D721Med (cell line): ENCODE data around the gene SMPX.
A peak's percentile ranks its signal among the peaks of the same experiment; 100 is the strongest.

ENCODE experiments used
- DNase-seq: peaks from one replicate; pipeline ENCODE4 v3.0.0; 2011; ENCODE audit warnings: low spot score; ENCODE audit not compliant: insufficient read length
- FAIRE-seq: peaks from 2 replicates; lab custom pipeline; 2011; peaks lifted over from hg19 to GRCh38; lab: Jason Lieb, UNC
- TF ChIP-seq, protein P1 (sequence below): IDR thresholded peaks from 2 replicates; pipeline ENCODE4 v1.5.1; 2012; ENCODE audit warnings: mild to moderate bottlenecking, control low read depth; ENCODE audit not compliant: insufficient read depth; ENCODE audit errors: missing control alignments

Gene SMPX

DNA sequence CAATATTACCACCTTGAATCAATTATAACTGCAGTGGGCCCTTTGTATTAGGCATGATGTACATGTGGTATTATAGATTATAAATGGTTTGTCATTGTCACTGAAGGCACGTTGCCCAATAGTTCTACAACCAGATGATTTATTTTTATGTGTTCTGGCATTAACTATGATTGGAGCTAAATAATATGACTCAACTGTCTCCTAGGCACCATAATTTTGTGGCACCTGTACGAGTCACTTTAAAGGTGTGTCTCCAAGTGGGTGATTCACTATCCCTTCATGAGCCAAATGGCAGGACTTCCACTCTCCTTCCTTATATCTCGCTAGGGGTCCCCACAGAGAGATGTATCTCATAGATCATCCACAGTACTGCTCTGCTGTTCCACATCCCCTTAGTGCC lies 6.1 kb upstream of the SMPX start:
- no peak for FAIRE-seq
- no peak for DNase-seq

DNA sequence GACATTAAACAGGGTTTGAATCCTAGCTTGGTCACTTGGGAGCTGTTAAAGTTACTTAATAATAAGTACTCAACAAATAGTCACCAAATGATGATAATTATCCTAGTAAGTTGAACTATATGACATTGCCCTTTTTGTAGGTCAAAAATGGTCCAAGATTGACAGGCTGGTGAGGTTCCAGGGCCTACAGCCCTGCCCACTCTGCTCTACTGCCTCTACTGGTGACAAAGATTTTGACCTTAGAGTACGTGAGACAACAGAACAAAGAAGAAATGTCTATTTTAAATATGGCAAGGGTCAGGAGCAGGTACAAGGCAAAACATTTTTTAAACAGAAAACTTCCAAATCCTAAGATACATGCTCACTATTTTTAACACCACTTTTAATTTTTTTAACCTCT lies 572 bp upstream of the SMPX start:
- no peak for FAIRE-seq
- no peak for DNase-seq
- TF ChIP-seq, protein P1, sequence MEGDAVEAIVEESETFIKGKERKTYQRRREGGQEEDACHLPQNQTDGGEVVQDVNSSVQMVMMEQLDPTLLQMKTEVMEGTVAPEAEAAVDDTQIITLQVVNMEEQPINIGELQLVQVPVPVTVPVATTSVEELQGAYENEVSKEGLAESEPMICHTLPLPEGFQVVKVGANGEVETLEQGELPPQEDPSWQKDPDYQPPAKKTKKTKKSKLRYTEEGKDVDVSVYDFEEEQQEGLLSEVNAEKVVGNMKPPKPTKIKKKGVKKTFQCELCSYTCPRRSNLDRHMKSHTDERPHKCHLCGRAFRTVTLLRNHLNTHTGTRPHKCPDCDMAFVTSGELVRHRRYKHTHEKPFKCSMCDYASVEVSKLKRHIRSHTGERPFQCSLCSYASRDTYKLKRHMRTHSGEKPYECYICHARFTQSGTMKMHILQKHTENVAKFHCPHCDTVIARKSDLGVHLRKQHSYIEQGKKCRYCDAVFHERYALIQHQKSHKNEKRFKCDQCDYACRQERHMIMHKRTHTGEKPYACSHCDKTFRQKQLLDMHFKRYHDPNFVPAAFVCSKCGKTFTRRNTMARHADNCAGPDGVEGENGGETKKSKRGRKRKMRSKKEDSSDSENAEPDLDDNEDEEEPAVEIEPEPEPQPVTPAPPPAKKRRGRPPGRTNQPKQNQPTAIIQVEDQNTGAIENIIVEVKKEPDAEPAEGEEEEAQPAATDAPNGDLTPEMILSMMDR, result no peak

More for the DNA sequence above, 6.1 kb upstream of the SMPX start:
- TF ChIP-seq, protein P1, result no peak

DNA sequence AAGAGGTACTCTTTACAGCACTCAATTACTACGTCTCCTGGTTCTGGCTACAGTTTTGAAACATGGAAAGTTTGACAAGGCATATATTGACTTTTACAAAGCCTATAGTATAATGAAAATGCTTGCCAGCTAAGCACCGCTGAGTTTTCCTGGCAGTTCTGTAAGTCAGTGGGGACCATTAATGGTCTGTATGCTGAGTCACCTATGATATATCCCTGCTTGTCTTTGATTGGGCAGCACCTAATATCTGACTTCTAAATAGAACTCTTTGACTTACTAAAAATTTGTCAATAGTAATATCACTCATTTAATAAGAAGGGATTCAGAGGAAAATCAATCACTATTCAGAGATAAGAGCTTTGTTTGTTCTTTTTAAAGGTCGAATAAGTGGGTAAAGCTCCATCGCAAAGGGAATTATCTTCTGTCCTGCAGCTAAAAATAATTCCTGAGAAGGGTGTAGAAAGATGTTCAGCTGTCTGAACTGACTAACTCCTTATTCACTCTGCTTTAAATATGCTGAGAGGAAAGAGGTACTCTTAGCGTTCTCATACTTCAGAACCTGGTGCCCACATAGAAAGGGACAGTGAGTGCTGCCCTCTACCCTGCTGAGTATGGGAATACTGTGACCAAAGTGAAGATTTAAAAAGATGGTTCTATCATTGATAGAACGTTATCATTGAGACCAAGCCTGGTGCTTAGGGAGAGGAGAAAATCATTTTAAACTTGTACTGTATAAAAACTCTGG lies 959 bp downstream of the SMPX start:
- DNase-seq, result no peak
- TF ChIP-seq, protein P1, result no peak
- FAIRE-seq, result no peak

DNA sequence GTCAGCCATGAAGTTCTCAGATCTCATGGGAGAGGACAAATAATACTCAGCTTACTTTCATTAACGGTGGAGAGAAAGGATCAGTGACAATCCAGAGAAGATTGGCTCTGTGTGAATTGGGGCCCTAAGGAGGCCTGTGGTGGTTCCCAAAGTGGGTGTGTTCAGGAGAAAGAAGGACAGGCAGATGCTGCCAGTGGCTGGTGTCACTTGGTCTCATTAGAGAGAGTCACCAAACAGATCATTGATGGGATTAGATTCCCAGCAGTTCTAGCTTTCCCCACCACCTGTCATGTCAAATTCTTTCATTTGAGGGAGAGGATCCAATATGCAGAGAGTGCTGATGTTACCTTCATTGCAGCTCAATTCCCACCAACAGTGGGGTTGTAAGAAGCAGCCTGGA lies 8.0 kb downstream of the SMPX start:
- DNase-seq (no peak), FAIRE-seq (no peak)
- TF ChIP-seq, protein P1, result no peak

DNA sequence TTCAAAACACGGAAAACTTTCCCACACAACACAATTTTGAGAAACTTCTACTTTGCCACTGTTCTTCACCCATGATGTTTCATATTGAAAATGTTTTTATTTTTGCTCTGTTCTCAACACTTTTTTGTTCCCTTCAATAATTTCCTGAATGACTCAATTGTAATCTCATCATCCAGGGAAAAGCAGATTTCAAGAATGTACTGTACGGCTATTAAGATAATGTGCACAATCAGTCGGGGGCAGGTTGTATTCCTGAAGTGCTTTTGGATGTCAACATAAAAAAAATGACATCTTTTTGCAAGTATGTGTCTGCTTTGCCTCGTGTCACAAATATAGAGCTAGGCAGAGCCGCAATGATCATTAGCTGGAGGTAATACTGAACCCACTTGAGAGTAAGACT lies 9.7 kb downstream of the SMPX start:
- TF ChIP-seq, protein P1, result no peak
- no peak for DNase-seq
- no peak for FAIRE-seq

DNA sequence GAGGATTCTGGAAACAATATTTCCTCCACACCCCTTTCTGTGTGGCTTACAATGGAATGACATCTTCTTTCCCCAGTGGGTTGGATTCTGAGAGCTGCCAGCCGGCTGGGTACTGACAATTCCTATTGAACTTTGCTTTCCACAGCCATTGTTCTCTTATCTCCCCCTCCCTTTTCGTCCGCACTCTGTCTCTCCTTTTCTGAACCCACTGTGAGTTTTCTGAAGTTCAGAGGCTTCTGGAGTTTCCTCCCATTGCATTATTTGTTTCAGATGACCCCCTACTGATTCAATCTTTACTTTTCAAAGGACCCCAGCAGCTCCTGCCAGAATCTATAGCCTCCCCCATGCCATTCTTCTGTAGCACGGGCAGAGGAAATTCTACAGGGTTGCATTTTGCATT lies 10.4 kb downstream of the SMPX start:
- TF ChIP-seq, protein P1, result no peak
- DNase-seq, result no peak
- FAIRE-seq, result no peak

DNA sequence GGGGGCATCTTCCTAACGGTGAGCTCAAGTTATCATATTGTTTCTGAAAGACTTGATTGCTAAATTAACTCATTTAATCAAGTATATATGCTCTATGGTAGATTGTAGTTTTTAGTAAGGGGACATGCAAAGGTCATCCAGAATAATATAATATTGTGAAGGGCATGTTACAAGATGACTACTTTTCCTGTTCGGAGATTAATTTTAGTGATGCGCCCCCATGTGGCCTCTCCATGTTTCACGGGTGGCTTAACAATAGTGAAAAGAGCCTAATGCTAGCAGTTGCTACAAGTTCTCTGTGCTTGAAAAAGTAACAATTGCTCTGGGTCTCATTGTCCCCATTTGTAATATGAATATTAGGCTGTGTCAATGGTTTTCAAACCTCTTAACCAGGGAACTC lies 12.2 kb downstream of the SMPX start:
- TF ChIP-seq, protein P1, result peak; percentile 40
- FAIRE-seq, result peak; percentile 11
- no peak for DNase-seq
